Endothelial cell of umbilical vein (primary cell): ENCODE data around the gene TBATA. TPM values are rescaled to one million over a fixed set of nuclear protein-coding genes. Genes with fewer than 3 reads are reported as not detected.

ENCODE experiments used
- BruUV-seq: library from RNA; stranded (reverse); fragments of 400-500 nt; replicated peaks from 2 replicates; lab custom pipeline; 2021; lab: Mats Ljungman, UMichigan
- CTCF ChIA-PET: fragments of 300-600, 350-600 bp; sonication (Branson Sonifier 250); formaldehyde crosslinking; loops from one replicate; lab custom pipeline; 2021; ENCODE audit warnings: antibody characterized with exemption, inconsistent platforms; lab: Charles Lee
- POLR2A ChIA-PET: fragments of 300-600, 350-600 bp; sonication (Branson Sonifier 250); formaldehyde crosslinking; loops from one replicate; lab custom pipeline; 2021; ENCODE audit warnings: antibody characterized with exemption, inconsistent platforms; lab: Charles Lee
- DNase-seq: peaks from one replicate; pipeline ENCODE4 v3.0.0-alpha.2; 2011; ENCODE audit warnings: low read depth, low spot score
- FAIRE-seq: peaks from 2 replicates; lab custom pipeline; 2011; peaks lifted over from hg19 to GRCh38; lab: Jason Lieb, UNC
- H2AFZ ChIP-seq: 2 replicates; pipeline ENCODE4 v1.6.0; 2012; ENCODE audit warnings: low read depth, low read length, control low read depth, inconsistent platforms
- H3K27ac ChIP-seq: 2 replicates; pipeline ENCODE4 v1.5.1; 2011; ENCODE audit warnings: low read depth, mild to moderate bottlenecking, control low read depth, low read length, moderate library complexity; ENCODE audit not compliant: insufficient read depth
- H3K27me3 ChIP-seq, 2 experiments: 2 replicates each; pipeline versions ENCODE4 v1.6.0 to v1.6.1; 2011; ENCODE audit warnings: low read length in 2 of 2, mixed read lengths in 1 of 2; ENCODE audit not compliant: control insufficient read depth in 2 of 2, insufficient read depth in 2 of 2
- H3K36me3 ChIP-seq, 2 experiments: 2 replicates in 1 of 2; 3 replicates in 1 of 2; pipeline ENCODE4 v1.5.1; 2011; ENCODE audit warnings: low read length in 2 of 2, mild to moderate bottlenecking in 1 of 2, moderate library complexity in 1 of 2; ENCODE audit not compliant: control insufficient read depth in 2 of 2, insufficient read depth in 2 of 2; ENCODE audit errors: extremely low read depth in 1 of 2
- H3K4me1 ChIP-seq: 3 replicates; pipeline ENCODE4 v1.5.1; 2011; ENCODE audit warnings: mild to moderate bottlenecking, low read length; ENCODE audit not compliant: control insufficient read depth, insufficient read depth; ENCODE audit errors: extremely low read depth
- H3K4me2 ChIP-seq: 2 replicates; pipeline ENCODE4 v1.6.1; 2011; ENCODE audit warnings: low read length, control low read depth, mixed read lengths; ENCODE audit not compliant: insufficient read depth
- H3K4me3 ChIP-seq, 3 experiments: fragments of 200-600 bp in 1 of 3; sonication (generic), shearing (Covaris generic) in 1 of 3; replicated peaks in 1 of 3; 2 replicates each; pipeline ENCODE4 v1.5.1; 2011 to 2016; ENCODE audit warnings: control low read depth in 3 of 3, low read length in 3 of 3, mild to moderate bottlenecking in 2 of 3, inconsistent platforms in 1 of 3, low read depth in 1 of 3, moderate library complexity in 1 of 3; ENCODE audit not compliant: insufficient read depth in 1 of 3
- H3K79me2 ChIP-seq: 2 replicates; pipeline ENCODE4 v1.6.0; 2012; ENCODE audit warnings: low read length, inconsistent platforms; ENCODE audit not compliant: control insufficient read depth, insufficient read depth
- H3K9ac ChIP-seq: replicated peaks from 2 replicates; pipeline ENCODE3; 2011; ENCODE audit warnings: low read length, control low read depth; ENCODE audit not compliant: insufficient read depth; ENCODE audit errors: extremely low read depth
- H3K9me1 ChIP-seq: replicated peaks from 3 replicates; pipeline ENCODE4 v1.6.0; 2011; ENCODE audit warnings: mild to moderate bottlenecking, low read length; ENCODE audit not compliant: control insufficient read depth, insufficient read depth; ENCODE audit errors: extremely low read depth
- H3K9me3 ChIP-seq: replicated peaks from 2 replicates; pipeline ENCODE4 v1.5.1; 2012; ENCODE audit warnings: low read length, inconsistent platforms; ENCODE audit not compliant: control insufficient read depth, insufficient read depth
- H4K20me1 ChIP-seq: replicated peaks from 2 replicates; pipeline ENCODE3; 2011; ENCODE audit warnings: mild to moderate bottlenecking, low read length; ENCODE audit not compliant: control insufficient read depth, insufficient read depth; ENCODE audit errors: extremely low read depth
- CTCF ChIP-seq, 2 donors: IDR thresholded peaks; 1 replicate in 1 of 2; 2 replicates in 1 of 2; pipeline ENCODE4 v1.5.1; 2011; ENCODE audit warnings: low read length in 2 of 2, mild to moderate bottlenecking in 2 of 2, moderate library complexity in 2 of 2, control low read depth in 1 of 2, inconsistent platforms in 1 of 2, low read depth in 1 of 2; ENCODE audit not compliant: insufficient read depth in 1 of 2; ENCODE audit errors: extremely low read depth in 1 of 2
- EZH2 ChIP-seq: IDR thresholded peaks from 2 replicates; pipeline ENCODE4 v1.6.1; 2012; ENCODE audit warnings: borderline replicate concordance, low read depth, mild to moderate bottlenecking, moderate library complexity, low read length, inconsistent platforms; ENCODE audit not compliant: severe bottlenecking
- FOS ChIP-seq: IDR thresholded peaks from 2 replicates; pipeline ENCODE4 v1.6.1; 2011; ENCODE audit warnings: mild to moderate bottlenecking, low read length, moderate library complexity, borderline replicate concordance; ENCODE audit not compliant: insufficient read depth
- GATA2 ChIP-seq: IDR thresholded peaks from 2 replicates; pipeline ENCODE4 v1.7.0; 2011; ENCODE audit warnings: low read depth, mild to moderate bottlenecking, moderate library complexity, mixed read lengths, low read length; ENCODE audit not compliant: insufficient read length, insufficient read depth
- JUN ChIP-seq: IDR thresholded peaks from 2 replicates; pipeline ENCODE4 v1.6.1; 2011; ENCODE audit warnings: borderline replicate concordance, low read depth; ENCODE audit not compliant: insufficient read length, insufficient read depth
- MAX ChIP-seq: IDR thresholded peaks from 2 replicates; pipeline ENCODE4 v1.6.1; 2011; ENCODE audit not compliant: insufficient read depth, insufficient read length
- MYC ChIP-seq: IDR thresholded peaks from one replicate; pipeline ENCODE4 v1.6.1; 2011; ENCODE audit warnings: mild to moderate bottlenecking, low read depth, low read length
- POLR2A ChIP-seq: IDR thresholded peaks from 2 replicates; pipeline ENCODE4 v1.6.1; 2012; ENCODE audit warnings: low read depth, mild to moderate bottlenecking, control low read depth, low read length
- POLR2AphosphoS5 ChIP-seq: IDR thresholded peaks from 2 replicates; pipeline ENCODE4 v1.6.1; 2012; ENCODE audit warnings: low read depth, mild to moderate bottlenecking, control low read depth, low read length, moderate library complexity; ENCODE audit not compliant: insufficient read depth
- dilution Hi-C: fragments of 300-500 bp; cut with MboI; formaldehyde crosslinking; loops from one replicate; pipeline ENCODE4 v1.15.0; 2019; ENCODE audit warnings: low sequenced_read_pairs; ENCODE audit not compliant: extremely low pct_ligation_motif_present
- intact Hi-C: fragments of 100-400 bp; cut with micrococcal nuclease; formaldehyde crosslinking; loops from one replicate; pipeline ENCODE4 v1.10.0; 2022
- polyA plus RNA-seq, 4 experiments: library from polyadenylated mRNA; depleted of rRNA in 3 of 4; stranded (reverse) in 3 of 4; unstranded in 1 of 4; fragments of >200 nt; gene quantifications; 2 replicates each; pipeline versions ENCODE4 v1.2.1 to v1.2.3, GENCODE V29; 2011 to 2012; ENCODE audit warnings: missing spikeins in 1 of 4
- total RNA-seq: library from RNA; stranded (reverse); gene quantifications from 2 replicates; pipeline ENCODE4 v1.2.3, GENCODE V29; 2021

Gene TBATA
- total and polyA plus RNA-seq, 2 donors (not counting 3 experiments of a cell fraction or from before 2014, with no cell fraction given) = not detected

- Histone ChIP-seq H3K27ac (no peak overlapping the region), H3K36me3 (no peaks in the 10 kb centered on the region), H3K27me3 (peaks cover 0 to 4% of the 10 kb centered on the region in 2 experiments), H3K9me3 (no peaks in the 10 kb centered on the region), H4K20me1 (no peaks in the 10 kb centered on the region), H2AFZ (no peak overlapping the region), H3K4me3 (no peak overlapping the region), H3K4me1 (no peaks in the 10 kb centered on the region), H3K79me2 (no peaks in the 10 kb centered on the region), H3K9me1 (no peaks in the 10 kb centered on the region), H3K4me2 (no peak overlapping the region), H3K9ac (no peak overlapping the region)
- dilution Hi-C loops (no loop called here), intact Hi-C loops (no loop called here)
- BruUV-seq = no TSS peak
- CTCF ChIA-PET = interaction anchor here (1.2 to 3.1 kb wide), 2 partner anchors 193 to 202 kb away, joined by 3 to 8 read pairs; no protein-coding TSS in a partner anchor
- POLR2A ChIA-PET = no interaction called here
- FAIRE-seq (no peak), DNase-seq (no peak)
- no peak for TF ChIP-seq POLR2A
- no peak for TF ChIP-seq POLR2AphosphoS5
- no peak for TF ChIP-seq FOS
- TF ChIP-seq EZH2 = no peak
- TF ChIP-seq MYC = no peak
- TF ChIP-seq GATA2 = no peak
- no peak for TF ChIP-seq JUN
- no peak for TF ChIP-seq CTCF (IDR thresholded peaks at IDR 0.05; ENCODE audit: extremely low read depth in 1 of 2, insufficient read depth in 1 of 2, low read depth in 1 of 2, low read length in 2 of 2)
- no peak for TF ChIP-seq MAX
Observed at GRCh38 chr10:70753026-70753663, 32.0 kb downstream of the TBATA start.
